Activated CD4-positive, alpha-beta T cell treated with anti-CD3 and anti-CD28 coated beads, Interleukin-2, amount 50 U/mL, for 16 hours (primary cell): ENCODE data around the gene SH3D19.

Experiments
- DNase-seq: peaks from one replicate; pipeline ENCODE4 v3.0.0-alpha.2; 2020

The SH3D19 gene

DNA sequence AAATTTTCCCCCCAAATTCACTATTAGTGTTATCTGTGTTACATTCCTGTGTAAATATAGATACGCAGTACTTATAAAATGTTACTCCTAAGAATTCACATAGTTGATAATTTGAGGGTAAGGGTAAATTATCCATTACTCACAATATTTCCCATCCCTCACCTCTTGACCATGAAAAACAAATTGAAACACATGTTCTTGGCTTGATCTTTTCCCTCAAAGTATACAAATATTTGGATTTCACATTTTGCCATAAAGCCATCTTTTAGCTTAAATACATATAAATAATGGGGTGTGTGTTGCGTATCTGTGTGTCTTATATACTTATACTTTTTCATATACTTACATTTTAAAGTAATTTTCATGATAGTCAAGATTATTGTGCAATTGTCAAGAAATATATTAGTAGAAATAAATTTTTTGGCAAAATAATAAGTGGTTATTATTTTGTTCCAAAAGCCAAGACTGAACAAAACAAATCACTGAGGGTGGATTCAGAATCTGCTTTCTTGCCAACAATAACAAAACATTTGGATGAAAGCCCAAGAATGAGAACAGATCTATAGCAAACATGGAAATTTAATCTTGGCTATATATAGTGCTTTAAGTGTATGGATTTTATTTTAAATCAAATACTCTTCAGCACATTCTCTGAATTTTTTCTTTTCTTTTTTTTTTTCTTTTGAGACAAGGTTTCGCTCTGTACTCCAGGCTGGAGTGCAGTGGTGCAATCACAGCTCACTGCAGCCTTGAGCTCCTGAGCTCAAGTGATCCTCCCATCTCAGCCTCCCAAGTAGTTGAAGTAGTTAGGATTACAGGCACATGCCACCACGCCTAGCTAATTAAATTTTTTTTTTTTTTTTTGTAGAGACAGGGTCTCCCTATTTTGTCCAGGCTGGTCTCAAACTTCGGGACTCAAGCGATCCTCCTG is 97.0 kb downstream of the SH3D19 start:
- no peak for DNase-seq

- peak; percentile 12 for DNase-seq
Measured at GRCh38 chr4:151227731-151228130, 97.7 kb downstream of the SH3D19 start.

GRCh38 chr4:151227172-151227571 is 98.2 kb downstream of the SH3D19 start:
- DNase-seq, result no peak

DNA sequence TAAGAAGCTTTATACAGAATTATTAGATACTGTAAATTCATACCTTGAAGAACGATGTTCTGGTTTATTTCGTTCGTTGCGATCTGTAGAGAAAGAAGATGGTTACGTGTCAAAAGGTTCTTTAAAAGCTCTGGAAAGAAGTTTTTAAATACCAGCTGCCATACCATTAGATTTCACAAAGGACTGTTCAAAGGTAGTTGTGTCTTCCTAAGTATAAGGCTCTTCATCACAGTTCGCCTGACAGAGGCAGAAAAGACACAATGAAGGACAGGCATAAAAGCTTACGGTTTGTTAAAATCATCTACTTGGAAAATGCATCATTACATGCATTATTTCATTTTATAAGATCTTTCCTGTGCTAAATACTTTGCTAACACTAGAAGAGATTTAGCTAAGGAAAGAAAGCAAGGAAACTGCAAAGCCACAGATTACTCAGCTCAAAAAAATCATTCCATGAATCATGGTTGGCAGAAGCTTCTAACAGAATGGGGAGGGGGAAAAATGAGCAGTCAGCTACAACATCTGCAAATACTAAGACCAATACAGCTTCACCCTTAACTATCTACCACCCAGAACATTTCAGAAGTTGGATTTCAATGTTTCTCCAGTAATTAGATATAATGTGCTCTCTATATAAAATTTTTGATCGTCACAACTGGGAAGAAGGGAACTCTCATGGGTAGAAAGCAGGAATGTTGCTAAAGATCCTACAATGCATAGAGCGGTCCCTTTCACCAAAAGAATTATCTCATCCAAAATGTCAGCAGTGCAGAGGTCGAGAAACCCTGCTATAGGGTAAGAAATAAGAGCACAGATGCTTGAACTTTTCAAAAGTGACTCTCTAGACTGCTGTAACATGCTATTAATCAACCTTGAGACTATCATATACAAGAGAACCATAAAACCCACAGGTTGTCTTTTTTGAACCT is 99.1 kb downstream of the SH3D19 start:
- DNase-seq, result no peak

GRCh38 chr4:151223465-151223864 is 101.9 kb downstream of the SH3D19 start:
- no peak for DNase-seq

- DNase-seq, result no peak
Measured at GRCh38 chr4:151219948-151220347, 105.5 kb downstream of the SH3D19 start.

DNA sequence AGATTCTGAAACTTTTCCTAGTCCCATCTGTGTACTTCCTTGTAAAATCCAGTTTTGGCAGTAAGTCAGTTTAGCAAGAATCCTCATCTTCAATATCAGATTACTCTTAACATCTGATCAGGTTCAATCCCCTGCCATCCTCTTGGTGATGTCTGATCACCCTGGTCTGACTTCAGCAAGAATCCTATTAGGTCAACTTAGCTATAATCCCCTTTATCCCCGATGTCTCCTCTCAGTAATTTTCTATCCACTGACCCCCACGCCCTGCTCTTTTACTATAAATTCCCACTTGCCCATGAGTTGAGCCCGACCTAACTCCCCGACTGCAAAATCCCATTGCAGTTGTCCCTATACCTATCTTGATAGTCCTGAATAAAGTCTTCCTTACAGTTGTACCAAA is 106.3 kb downstream of the SH3D19 start:
- DNase-seq, result no peak

- DNase-seq, result no peak
Measured at GRCh38 chr4:151218343-151218742, 107.1 kb downstream of the SH3D19 start.

DNA sequence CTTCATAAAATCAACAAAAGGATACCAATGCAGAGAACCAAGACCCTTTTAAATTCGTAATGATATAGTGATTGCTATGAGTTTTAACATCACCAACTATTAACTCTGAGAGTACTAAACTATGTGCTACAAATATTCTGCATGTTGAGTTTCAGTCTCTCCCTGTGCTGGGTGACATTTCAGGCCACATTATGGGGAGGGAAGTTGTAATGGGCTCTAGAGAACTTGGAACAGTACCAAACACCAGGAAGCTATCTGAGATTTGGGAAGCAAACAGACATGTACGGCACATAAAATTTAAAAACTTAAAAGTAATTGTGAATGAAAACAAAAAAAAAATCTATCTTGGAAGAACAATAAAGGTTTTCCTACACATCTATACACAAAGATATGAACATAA is 108.1 kb downstream of the SH3D19 start:
- no peak for DNase-seq

- no peak for DNase-seq
Measured at GRCh38 chr4:151215295-151215694, 110.1 kb downstream of the SH3D19 start.

DNA sequence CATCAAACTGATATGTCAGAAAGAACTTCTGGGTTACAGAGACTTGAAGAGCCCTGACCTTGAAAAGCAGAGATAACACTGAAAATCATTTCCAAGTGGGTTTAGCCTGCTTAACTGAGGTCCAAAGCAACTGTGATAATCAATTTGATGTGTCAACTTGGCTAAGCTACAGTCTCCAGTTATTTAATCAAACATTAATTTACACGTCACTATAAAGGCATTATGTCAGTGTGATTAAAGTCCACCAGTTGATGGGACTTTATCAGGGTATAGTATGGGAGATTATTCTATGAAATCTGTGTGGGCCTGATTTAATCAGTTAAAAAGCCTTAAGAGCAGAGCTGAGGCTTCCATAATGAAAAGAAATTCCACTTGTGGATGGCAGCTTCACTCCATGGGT is 117.5 kb downstream of the SH3D19 start:
- DNase-seq, result no peak

GRCh38 chr4:151207186-151207585 is 118.2 kb downstream of the SH3D19 start:
- DNase-seq, result no peak

GRCh38 chr4:151206241-151207005 is 119.0 kb downstream of the SH3D19 start:
- no peak for DNase-seq

- DNase-seq, result no peak
Measured at GRCh38 chr4:151205722-151206121, 119.7 kb downstream of the SH3D19 start.

DNA sequence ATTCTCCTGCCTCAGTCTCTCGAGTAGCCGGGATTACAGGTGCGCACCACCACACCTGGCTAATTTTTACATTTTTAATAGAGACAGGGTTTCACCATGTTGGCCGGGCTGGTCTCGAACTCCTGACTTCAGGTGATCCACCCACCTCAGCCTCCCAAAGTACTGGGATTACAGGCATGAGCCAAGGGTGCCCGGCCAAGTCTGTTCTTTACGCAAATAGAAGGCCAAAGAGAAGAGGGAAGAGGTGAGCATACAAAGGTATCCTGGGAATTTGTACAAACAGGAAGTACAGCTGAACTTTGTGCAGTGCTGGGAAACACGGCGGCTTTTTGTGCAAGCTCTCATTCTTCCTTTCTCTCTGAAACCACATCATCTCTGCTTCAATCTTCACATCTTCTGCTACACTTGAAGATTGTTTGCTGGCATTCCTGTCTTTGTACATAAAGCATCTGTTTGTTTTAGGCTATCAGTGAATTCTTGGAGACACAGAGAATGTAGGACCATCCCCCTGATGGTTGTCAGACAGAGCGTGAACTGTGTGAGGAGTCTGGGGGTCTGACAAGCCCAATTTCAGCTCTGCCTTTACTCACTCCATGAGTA is 120.4 kb downstream of the SH3D19 start:
- DNase-seq, result no peak

DNA sequence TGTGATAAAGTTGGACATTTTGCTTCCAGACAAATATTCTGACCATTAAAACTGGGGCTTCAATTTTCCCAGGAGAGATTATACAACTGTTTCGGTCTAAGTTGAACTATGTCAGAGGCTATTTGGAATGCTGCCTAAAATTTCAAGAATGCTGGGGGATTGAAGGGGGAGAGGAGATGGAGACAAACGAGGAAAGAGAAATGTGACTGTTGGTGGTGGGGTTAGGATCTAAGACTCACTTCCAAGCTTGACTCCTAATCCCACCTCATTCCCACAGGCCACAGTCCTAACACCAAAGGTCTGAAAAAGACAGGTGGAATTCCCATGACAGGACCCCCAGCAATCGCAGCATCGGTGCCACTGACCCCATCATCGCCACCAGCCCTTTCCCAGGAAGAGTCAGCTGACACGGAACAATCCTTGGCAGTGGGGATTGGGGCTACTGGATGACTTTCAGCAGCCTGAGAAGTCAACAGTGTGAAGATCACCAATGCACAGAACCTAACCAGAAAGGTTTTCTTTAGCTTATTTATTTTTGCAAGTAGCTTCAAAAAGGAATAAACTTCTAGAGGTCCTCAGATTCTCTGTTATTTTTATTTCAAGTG is 122.5 kb downstream of the SH3D19 start:
- DNase-seq, result no peak

DNA sequence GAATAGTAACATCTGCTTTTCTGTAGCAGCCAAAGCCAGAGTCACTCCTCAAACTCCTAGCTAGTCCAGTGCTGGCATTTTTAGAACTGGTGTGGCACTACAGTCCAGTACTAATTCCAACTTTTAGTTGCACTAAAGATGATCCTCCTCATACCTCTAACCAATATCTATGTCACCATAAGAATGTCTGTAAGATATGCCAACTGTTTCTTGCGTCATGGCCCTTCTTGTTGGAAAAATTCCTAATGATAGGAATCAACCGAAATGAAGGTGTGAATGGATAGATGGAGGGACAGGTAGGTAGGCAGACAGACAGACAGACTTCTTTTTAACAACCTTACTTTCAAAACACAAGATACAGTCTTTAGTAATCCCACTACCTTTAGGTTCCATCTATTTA is 123.0 kb downstream of the SH3D19 start:
- DNase-seq, result no peak

- no peak for DNase-seq
Measured at GRCh38 chr4:151199319-151200190, 125.8 kb downstream of the SH3D19 start.

GRCh38 chr4:151198748-151199147 is 126.7 kb downstream of the SH3D19 start:
- DNase-seq, result no peak

- DNase-seq, result no peak
Measured at GRCh38 chr4:151197247-151197646, 128.2 kb downstream of the SH3D19 start.

GRCh38 chr4:151195801-151196200 is 129.6 kb downstream of the SH3D19 start:
- no peak for DNase-seq
